HG02840 (cell line): ENCODE measurements around the gene CARM1.
"Not testable (repeated sequence)": the region's sequence is repeated elsewhere in the genome, so short reads cannot be mapped to it uniquely, and the experiment has no call there.

Experiments used
- ATAC-seq: cut with Tn5 transposase; IDR thresholded peaks from one replicate; pipeline ENCODE4 v1.9.1; 2021; ENCODE audit warnings: mild to moderate bottlenecking, moderate library complexity, moderate number of reproducible peaks; ENCODE audit not compliant: unreplicated experiment, low FRiP score

CARM1 gene

GRCh38 chr19:10923260-10924112 is 52.1 kb downstream of the CARM1 start:
- no peak for ATAC-seq

GRCh38 chr19:10924597-10924996 is 53.2 kb downstream of the CARM1 start:
- ATAC-seq: no peak

- peak; percentile 1 for ATAC-seq
Observed at GRCh38 chr19:10927730-10928562, 56.6 kb downstream of the CARM1 start.

GRCh38 chr19:10928563-10929401 is 57.4 kb downstream of the CARM1 start, which contains the start of the genes TIMM29 and YIPF2:
TSS of gene TIMM29 (plus strand) at chr19:10928811. CDS start at chr19:10928823, 12 bp downstream.
TSS of gene YIPF2 (minus strand) at chr19:10928639. CDS start at chr19:10928410, 229 bp downstream.
- peak; percentile 79 for ATAC-seq

DNA sequence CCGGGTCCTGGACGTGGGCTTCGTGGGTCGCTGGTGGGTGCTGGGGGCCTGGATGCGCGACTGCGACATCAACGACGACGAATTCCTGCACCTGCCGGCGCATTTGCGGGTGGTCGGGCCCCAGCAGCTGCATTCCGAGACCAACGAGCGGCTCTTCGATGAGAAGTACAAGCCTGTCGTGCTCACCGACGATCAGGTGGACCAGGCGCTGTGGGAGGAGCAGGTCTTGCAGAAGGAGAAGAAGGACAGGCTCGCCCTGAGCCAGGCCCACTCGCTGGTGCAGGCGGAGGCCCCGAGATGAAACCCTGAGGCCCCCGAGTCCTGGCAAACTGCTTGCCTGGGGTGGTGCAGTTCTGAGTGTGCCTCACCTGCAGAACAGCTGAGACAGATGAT is 58.0 kb downstream of the CARM1 start:
- no peak for ATAC-seq

- no peak for ATAC-seq
Observed at GRCh38 chr19:10935371-10936059, 64.2 kb downstream of the CARM1 start.

DNA sequence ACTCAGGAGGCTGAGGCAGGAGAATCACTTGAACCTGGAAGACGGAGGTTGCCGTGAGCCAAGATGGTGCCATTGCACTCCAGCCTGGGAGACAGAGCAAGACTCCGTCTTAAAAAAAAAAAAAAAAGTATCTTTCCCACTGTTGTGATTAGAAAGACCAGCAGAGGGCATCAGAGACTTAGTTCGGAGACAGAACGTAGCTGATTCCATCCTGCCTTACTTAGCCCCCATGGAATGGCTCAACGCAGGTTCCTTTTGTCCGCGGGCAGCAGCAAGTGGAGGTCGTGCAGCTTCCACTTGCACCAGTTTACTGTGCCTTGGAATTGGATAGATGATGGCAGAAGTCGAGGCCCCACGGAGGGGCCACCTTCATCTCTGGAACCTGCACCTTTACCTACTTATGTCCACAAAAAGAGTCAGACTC is 65.3 kb downstream of the CARM1 start:
- no peak for ATAC-seq

DNA sequence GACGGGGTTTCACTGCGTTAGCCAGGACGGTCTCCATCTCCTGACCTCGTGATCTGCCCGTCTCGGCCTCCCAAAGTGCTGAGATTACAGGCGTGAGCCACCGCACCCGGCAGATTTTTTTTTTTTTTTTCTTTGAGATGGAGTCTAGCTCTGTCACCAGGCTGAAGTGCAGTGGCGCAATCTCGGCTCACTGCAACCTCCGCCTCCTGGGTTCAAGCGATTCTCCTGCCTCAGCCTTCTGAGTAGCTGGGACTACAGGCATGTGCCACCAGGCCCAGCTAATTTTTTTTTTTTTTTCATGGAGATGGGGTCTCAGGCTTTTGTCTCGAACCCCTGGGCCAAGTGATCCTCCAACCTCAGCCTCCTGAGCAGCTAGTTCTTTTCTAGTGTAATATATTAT is 70.3 kb downstream of the CARM1 start:
- ATAC-seq: not testable (repeated sequence)

DNA sequence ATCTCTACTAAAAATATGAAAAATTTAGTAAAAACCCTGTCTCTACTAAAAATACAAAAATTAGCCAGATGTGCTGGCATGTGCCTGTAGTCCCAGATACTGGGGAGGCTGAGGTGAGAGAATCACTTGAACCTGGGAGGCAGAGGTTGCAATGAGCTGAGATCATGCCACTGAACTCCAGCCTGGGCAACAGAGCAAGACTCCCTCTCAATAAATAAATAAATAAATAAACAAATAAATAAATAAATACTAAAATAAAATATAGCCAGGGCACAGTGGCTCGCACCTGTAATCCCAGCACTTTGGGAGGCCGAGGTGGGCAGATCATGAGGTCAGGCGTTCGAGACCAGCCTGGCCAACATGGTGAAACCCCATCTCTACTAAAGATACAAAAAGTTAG is 72.1 kb downstream of the CARM1 start:
- not testable (repeated sequence) for ATAC-seq

- no peak for ATAC-seq
Observed at GRCh38 chr19:10945264-10945663, 73.9 kb downstream of the CARM1 start.

DNA sequence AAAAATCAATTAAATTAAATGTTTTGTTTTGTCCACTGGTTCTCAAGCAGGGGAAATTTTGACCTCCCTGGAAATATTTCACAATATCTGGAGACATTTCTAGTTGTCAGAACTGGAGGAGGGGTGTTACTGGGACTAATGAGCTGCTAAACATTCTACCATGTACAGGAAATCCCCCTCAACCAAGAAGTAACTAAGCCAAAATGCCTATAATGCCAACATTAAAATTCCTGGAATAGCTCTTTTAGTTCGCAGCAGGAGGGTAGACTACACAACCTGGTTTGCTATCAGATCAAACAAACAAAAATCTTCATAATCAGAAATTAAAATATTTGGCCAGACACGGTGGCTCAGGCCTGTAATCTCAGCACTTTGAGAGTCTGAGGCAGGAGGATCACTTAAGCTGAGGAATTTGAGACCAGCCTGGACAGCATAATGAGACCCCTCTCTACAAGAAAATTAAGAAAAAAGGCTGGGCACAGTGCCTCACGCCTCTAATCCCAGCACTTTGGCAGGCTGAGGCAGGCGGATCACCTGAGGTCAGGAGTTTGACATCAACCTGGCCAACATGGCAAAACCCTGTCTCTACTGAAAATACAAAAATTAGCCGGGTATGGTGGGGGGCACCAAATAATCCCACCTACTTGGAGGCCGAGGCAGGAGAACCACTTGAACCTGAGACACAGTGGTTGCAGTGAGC is 75.8 kb downstream of the CARM1 start:
- no peak for ATAC-seq

- no peak for ATAC-seq
Observed at GRCh38 chr19:10952809-10953208, 81.5 kb downstream of the CARM1 start.

- ATAC-seq: not testable (repeated sequence)
Observed at GRCh38 chr19:10959277-10959968, 88.1 kb downstream of the CARM1 start.

DNA sequence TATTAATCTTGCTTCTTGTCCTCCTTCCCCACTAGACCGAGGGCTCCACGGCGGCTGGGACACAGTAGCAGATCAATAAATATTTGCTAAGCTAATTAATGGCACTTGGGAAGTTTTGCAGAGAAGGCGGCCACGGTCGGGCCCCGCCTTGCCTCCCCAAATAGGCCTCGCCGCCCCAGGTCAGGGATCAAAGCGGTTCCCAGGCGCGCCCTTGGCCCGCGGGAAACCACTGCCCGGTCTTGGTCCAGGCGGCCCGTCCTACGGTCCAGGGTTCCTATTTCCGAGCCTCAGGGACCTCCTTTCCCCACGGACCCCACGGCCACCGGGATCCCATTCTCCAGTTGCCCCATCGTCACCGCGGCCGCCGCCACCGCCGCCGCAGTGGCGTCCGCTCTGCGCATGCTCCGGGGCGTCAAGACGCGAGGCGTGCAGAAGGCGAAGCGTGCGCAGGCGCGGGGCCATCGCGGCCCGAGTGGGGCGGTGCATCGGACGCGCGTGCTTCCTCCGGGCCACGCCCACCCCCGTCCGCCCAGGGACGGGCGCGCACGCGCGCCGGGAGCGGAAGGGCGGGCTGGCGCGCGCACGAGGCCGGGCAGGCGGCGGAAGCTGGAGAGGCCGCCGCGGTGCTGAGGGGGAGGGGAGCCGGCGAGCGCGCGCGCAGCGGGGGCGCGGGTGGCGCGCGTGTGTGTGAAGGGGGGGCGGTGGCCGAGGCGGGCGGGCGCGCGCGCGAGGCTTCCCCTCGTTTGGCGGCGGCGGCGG is 89.1 kb downstream of the CARM1 start, which contains the start of gene SMARCA4:
TSS of gene SMARCA4 (plus strand) at position 717 of the 759 bp plus-strand sequence. CDS start 23,122 bp downstream, outside the sequence.
- ATAC-seq: peak; percentile 75

DNA sequence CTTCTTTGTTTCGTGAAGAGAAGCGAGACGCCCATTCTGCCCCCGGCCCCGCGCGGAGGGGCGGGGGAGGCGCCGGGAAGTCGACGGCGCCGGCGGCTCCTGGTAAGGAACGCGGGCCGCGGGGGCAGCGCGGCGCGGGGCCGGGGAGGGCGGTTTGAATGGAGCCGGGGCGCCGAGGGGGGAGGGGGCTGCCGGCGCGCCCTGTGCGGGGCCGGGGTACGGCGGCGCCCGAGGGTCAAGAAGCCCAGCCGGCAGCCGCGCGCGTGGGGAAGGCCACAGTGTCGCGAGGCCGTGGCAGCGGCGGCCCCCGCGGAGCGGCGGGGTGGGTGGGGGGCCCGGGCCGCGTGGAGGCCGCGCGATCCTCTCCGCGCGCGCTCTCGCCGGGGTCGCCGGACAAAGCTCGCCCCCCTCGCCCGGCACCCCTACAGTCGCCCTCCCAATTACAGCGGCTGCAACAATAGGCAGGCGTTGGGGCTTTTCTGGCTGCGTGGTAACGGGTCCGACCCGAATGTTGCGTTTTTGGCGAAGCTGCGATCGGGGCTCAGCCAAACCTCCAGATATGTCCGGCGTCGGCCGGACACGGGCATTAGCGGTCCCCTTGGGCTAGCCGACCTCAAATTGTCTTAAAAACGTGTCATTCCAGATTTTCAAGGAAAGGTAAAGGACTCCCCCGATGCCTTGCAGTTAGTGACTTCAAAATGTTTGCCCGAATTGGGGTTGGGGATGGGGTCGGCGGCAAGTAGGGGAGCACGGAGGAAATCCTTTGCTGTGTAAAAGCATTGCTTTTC is 89.9 kb downstream of the CARM1 start:
- peak; percentile 41 for ATAC-seq

DNA sequence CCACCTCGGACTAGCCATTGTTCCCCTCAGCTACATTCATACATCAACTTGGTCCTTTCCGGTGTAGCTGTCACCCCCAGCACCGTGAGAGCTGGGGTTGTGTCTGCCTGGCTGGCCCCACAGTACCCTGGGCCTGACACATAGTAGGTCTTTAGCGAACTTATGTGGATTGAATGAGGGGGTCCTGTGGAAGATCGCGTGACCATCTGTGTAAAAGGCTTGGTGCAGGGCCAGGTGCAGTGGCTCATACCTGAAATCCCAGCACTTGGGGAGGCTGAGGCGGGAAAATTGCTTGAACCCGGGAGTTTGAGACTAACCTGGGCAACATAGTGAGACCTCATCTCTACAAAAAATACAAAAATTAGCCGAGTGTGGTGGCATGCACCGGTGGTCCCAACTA is 91.5 kb downstream of the CARM1 start:
- ATAC-seq: no peak

- no peak for ATAC-seq
Observed at GRCh38 chr19:10963865-10964264, 92.5 kb downstream of the CARM1 start.
